CD4-positive, alpha-beta memory T cell (primary cell): ENCODE results near the gene ODC1. TPM values are rescaled to one million over a fixed set of nuclear protein-coding genes. Genes with fewer than 3 reads are reported as not detected.
"Not testable (repeated sequence)": the region's sequence is repeated elsewhere in the genome, so short reads cannot be mapped to it uniquely, and the experiment has no call there.

Experiments
- CTCF ChIA-PET: fragments of 350-600 bp; sonication (Branson Sonifier 250); formaldehyde crosslinking; loops from one replicate; lab custom pipeline; 2021; ENCODE audit warnings: inconsistent platforms; ENCODE audit not compliant: partially characterized antibody; lab: Charles Lee
- POLR2A ChIA-PET: fragments of 350-600 bp; sonication (Branson Sonifier 250); formaldehyde crosslinking; loops from one replicate; lab custom pipeline; 2021; ENCODE audit not compliant: partially characterized antibody; lab: Charles Lee
- DNase-seq, 5 donors: peaks; one replicate each; pipeline versions ENCODE4 v3.0.0 to v3.0.0-alpha.2; 2020 to 2022; ENCODE audit warnings: mixed read lengths in 1 of 5
- H3K27ac ChIP-seq: one replicate; pipeline ENCODE4 v1.7.0; 2013; ENCODE audit warnings: low read depth, low read length
- H3K27me3 ChIP-seq: 2 replicates; pipeline ENCODE4 v1.7.0; 2013; ENCODE audit warnings: mild to moderate bottlenecking, low read length, moderate library complexity; ENCODE audit not compliant: insufficient read depth
- H3K36me3 ChIP-seq: 2 replicates; pipeline ENCODE4 v1.7.0; 2013; ENCODE audit warnings: mild to moderate bottlenecking, low read length, moderate library complexity; ENCODE audit not compliant: insufficient read depth
- H3K4me1 ChIP-seq: 2 replicates; pipeline ENCODE4 v1.7.0; 2013; ENCODE audit warnings: mild to moderate bottlenecking, low read length, moderate library complexity; ENCODE audit not compliant: insufficient read depth
- H3K4me3 ChIP-seq, 2 donors: one replicate each; pipeline ENCODE4 v1.7.0; 2013; ENCODE audit warnings: low read length in 2 of 2, mild to moderate bottlenecking in 1 of 2
- H3K9me3 ChIP-seq, 2 donors: one replicate each; pipeline ENCODE4 v1.7.0; 2013; ENCODE audit warnings: low read length in 2 of 2, control low read depth in 1 of 2; ENCODE audit not compliant: control insufficient read depth in 1 of 2
- H3K27ac Mint-ChIP-seq, 7 donors: one replicate each; pipeline ENCODE4 v1.8.0; 2020 to 2021; ENCODE audit warnings: mixed read lengths in 7 of 7, mild to moderate bottlenecking in 6 of 7, inconsistent platforms in 3 of 7, moderate library complexity in 3 of 7
- H3K27me3 Mint-ChIP-seq, 2 donors: one replicate each; pipeline ENCODE4 v1.8.0; 2020 to 2021; ENCODE audit warnings: mixed read lengths in 2 of 2
- H3K36me3 Mint-ChIP-seq, 2 donors: one replicate each; pipeline ENCODE4 v1.8.0; 2020 to 2021; ENCODE audit warnings: mixed read lengths in 2 of 2, inconsistent platforms in 1 of 2, mild to moderate bottlenecking in 1 of 2
- H3K4me1 Mint-ChIP-seq, 4 donors: one replicate each; pipeline ENCODE4 v1.8.0; 2020 to 2021; ENCODE audit warnings: mixed read lengths in 4 of 4, mild to moderate bottlenecking in 1 of 4
- H3K4me3 Mint-ChIP-seq, 8 donors: one replicate each; pipeline ENCODE4 v1.8.0; 2020 to 2021; ENCODE audit warnings: mixed read lengths in 8 of 8, mild to moderate bottlenecking in 7 of 8, moderate library complexity in 6 of 8, inconsistent platforms in 3 of 8
- H3K9me3 Mint-ChIP-seq, 8 donors: one replicate each; pipeline ENCODE4 v1.8.0; 2020 to 2021; ENCODE audit warnings: mixed read lengths in 8 of 8, mild to moderate bottlenecking in 5 of 8, inconsistent platforms in 3 of 8, moderate library complexity in 1 of 8
- intact Hi-C: fragments of 100-400 bp; cut with micrococcal nuclease; formaldehyde crosslinking; loops from one replicate; pipeline ENCODE4 v1.15.1; 2023
- polyA plus RNA-seq, 2 donors: library from polyadenylated mRNA; unstranded; fragments of 300-500 nt; fragmentation: Illumina TruSeq; gene quantifications; one replicate each; pipeline ENCODE4 v1.2.3, GENCODE V29; 2021
- total RNA-seq, 2 experiments: library from RNA; stranded (reverse); gene quantifications; one replicate each; pipeline ENCODE4 v1.2.3, GENCODE V29; 2021

ODC1 gene
- total and polyA plus RNA-seq, 4 experiments from 2014 or later, result 32.5 to 63.5 (median 44.8) TPM

DNA sequence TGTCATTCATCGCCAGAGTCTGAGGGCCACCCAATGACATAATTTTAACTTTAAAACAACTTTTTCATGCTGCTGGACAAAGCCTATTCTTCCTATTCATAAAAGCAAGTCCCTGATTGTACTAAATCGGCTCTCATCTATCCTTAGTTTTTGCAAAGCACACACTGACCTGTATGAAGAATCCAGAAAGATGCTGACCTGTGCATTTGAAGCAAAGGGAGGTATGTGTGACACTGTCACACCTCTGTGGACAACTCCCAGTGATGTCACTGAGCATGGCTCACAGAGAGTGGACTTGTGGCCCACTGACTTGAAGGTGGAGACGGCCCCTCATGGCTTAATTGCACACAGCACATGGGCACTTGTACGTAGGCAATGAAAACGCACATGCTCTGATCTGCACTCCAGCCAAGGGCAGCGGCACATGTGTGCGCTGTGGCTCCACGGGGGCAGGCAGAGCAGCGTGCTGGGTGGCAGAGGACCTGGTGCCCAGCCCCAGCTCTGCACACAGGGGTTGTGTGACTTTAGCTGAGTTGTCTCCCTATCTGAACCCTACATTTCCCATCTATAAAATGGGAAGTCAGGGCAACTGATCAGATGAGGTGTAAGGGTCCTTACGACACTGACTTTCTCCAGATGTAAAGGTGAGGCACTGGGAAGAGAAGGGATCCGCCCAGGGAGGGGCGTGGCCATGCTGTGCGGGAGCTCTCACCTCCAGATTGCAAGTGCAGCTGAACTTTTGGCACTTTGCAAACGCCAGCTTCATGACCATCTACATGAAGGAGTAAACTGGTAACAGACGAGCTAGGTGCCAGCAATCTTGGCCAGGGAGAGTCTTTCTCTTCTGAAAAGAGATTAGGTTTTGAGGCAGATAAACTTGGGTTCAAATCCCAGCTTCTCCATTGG, 14.3 kb upstream of the ODC1 start:
- intact Hi-C loops, result no loop called here
- Histone ChIP-seq H3K4me3 (no peak overlapping the region), H3K36me3 (no peaks in the 10 kb centered on the region), H3K27me3 (no peaks in the 10 kb centered on the region), H3K9me3 (no peaks in the 10 kb centered on the region), H3K4me1 (no peaks in the 10 kb centered on the region), H3K27ac (no peak overlapping the region)
- H3K27me3 Mint-ChIP-seq, result peaks cover 0 to 15% of the 10 kb centered on the region in 2 donors
- H3K36me3 Mint-ChIP-seq, result no peaks in the 10 kb centered on the region
- DNase-seq, result no peak
- peaks cover 0 to 1% (median 0%) of the 10 kb centered on the region in 4 donors for H3K4me1 Mint-ChIP-seq
- no peak overlapping the region for H3K27ac Mint-ChIP-seq
- CTCF ChIA-PET, result no interaction called here
- H3K4me3 Mint-ChIP-seq, result no peak overlapping the region
- POLR2A ChIA-PET, result interaction anchor here (1.1 kb wide), 1 partner anchor 14 kb away, joined by 3 read pairs; the partner anchor contains the start of gene ODC1
- H3K9me3 Mint-ChIP-seq, result no peaks in the 10 kb centered on the region

DNA sequence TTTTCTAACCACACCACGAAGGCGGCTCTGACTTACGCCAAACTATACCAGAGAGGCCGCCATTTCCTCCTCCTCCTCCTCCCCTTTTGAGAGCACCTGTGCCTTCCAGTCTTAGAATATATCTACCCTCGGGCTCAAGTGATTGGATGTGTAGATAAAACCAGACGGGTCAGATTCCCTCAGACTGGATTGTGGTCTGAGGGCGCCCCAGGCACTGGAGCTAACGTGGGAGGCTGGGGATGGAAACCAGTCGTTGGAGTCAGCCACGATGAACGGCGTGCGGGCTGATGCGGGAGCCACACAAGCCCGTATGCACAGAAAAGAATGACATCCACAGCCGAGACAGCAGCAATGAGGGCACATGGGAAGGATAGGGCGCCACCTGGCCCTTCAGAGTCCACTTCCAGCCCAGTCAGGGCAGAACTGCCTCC, 12.3 kb upstream of the ODC1 start:
- Mint-ChIP-seq H3K36me3 (no peaks in the 10 kb centered on the region), H3K4me1 (peaks cover 0 to 1% (median 0%) of the 10 kb centered on the region in 4 donors), H3K9me3 (no peaks in the 10 kb centered on the region), H3K27ac (no peak overlapping the region), H3K4me3 (no peak overlapping the region), H3K27me3 (peaks cover 0 to 15% of the 10 kb centered on the region in 2 donors)
- H3K9me3 ChIP-seq, result no peaks in the 10 kb centered on the region
- no peak overlapping the region for H3K27ac ChIP-seq
- ChIA-PET POLR2A (interaction anchor here (1.3 kb wide), 1 partner anchor 11 kb away, joined by 3 read pairs; no protein-coding TSS in a partner anchor), CTCF (interaction anchor here (2.0 kb wide), 1 partner anchor 25 kb away, joined by 7 read pairs; no protein-coding TSS in a partner anchor)
- H3K36me3 ChIP-seq, result no peaks in the 10 kb centered on the region
- no peaks in the 10 kb centered on the region for H3K27me3 ChIP-seq
- DNase-seq, result no peak
- H3K4me3 ChIP-seq, result no peak overlapping the region
- intact Hi-C loops, result no loop called here
- no peaks in the 10 kb centered on the region for H3K4me1 ChIP-seq

DNA sequence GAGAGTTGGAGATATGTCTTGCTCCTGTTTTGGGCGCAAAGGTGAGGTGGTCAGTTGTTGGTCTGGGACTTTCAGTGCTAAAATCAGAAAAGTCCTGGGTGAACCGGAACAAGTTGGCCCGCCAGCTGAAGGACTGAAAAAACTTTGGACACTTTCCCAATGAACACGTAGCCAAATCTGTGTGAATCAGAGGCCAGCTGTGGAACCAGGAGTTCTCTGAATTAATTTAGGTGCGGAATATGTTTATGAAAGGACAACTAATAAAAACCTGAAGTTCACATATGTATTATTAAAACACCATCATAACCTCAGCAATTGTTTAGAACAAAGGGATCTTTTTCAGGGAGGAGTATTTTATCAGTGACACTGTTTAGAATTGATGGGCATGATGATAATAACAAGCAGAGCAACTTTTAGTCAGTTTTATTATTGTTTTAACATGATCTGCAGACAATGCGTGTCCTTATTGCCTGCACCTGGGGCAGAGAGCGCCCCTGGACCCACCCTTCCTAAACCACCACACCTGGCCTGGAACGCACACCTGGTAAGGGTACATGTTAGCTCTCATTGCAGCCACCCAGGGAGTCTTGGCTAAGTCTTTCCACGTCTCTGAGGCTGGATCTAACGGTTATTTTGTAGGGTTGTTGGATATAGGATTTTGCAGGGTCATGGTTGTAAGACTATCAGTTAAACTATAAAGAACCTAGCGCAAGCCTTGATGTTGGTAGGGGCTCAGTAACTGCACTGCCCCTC, 9.9 kb upstream of the ODC1 start:
- peaks cover 0 to 3% (median under 1%) of the 10 kb centered on the region in 4 donors for H3K4me1 Mint-ChIP-seq
- H3K27ac Mint-ChIP-seq, result peak overlapping the region in 1 of 7 donors; percentile 50
- no peaks in the 10 kb centered on the region for H3K36me3 Mint-ChIP-seq
- H3K9me3 Mint-ChIP-seq, result no peaks in the 10 kb centered on the region
- ChIA-PET POLR2A (no interaction called here), CTCF (no interaction called here)
- peaks cover 0 to 15% of the 10 kb centered on the region in 2 donors for H3K27me3 Mint-ChIP-seq
- H3K27ac ChIP-seq, result no peak overlapping the region
- H3K4me3 Mint-ChIP-seq, result no peak overlapping the region
- intact Hi-C loops, result no loop called here
- no peak overlapping the region for H3K4me3 ChIP-seq
- no peaks in the 10 kb centered on the region for H3K27me3 ChIP-seq
- H3K36me3 ChIP-seq, result no peaks in the 10 kb centered on the region
- H3K9me3 ChIP-seq, result no peaks in the 10 kb centered on the region
- no peaks in the 10 kb centered on the region for H3K4me1 ChIP-seq
- DNase-seq, result no peak

DNA sequence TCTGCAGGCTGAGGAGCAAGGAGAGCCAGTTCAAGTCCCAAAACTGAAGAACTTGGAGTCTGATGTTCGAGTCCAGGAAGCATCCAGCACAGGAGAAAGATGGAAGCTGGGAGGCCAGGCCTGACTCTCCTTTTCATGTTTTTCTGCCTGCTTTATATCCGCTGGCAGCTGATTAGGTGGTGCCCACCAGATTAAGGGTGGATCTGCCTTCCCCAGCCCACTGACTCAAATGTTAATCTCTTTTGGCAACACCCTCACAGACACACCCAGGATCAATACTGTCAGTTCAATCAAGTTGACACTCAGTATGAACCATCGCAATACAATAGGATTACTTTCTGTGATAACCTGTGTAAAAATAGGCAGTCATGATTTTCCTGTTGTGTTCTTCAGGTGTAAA, 9.1 kb upstream of the ODC1 start:
- CTCF ChIA-PET, result interaction anchor here (1.4 kb wide), 1 partner anchor 12 kb away, joined by 4 read pairs; no protein-coding TSS in a partner anchor
- DNase-seq, H3K27me3 ChIP-seq, POLR2A ChIA-PET, H3K4me1 Mint-ChIP-seq, H3K9me3 ChIP-seq, H3K4me3 Mint-ChIP-seq, intact Hi-C loops, H3K27ac ChIP-seq, H3K36me3 Mint-ChIP-seq, H3K4me3 ChIP-seq, H3K27me3 Mint-ChIP-seq, H3K9me3 Mint-ChIP-seq, H3K4me1 ChIP-seq, H3K27ac Mint-ChIP-seq, H3K36me3 ChIP-seq: not testable (repeated sequence)

DNA sequence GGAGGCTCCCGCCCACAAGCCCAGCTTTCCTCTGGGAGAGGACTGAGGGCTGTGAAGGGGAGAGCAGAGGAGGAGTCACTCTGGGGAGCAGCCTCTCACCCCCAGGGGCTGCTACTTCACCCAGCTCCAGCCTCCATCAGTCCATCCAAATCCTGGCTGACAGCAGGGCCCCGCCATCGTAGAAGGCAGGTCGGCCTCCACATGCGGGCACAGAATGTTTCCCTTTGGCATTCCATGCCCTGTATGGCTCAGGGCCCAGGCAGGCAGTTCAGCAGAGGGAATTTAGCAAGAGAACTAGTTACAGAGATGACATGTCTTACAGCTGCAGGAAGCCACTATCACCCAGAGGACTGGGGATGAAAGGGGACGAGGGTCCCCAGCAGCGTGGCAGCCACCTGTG, 6.4 kb upstream of the ODC1 start:
- H3K27ac Mint-ChIP-seq, result no peak overlapping the region
- no peak for DNase-seq
- H3K27ac ChIP-seq, result no peak overlapping the region
- H3K4me1 Mint-ChIP-seq, result peaks cover 2 to 18% (median 12%) of the 10 kb centered on the region in 4 donors
- H3K36me3 ChIP-seq, result no peaks in the 10 kb centered on the region
- CTCF ChIA-PET, result interaction anchor here (0.5 kb wide), 1 partner anchor 366 kb away, joined by 3 read pairs; no protein-coding TSS in a partner anchor
- peaks cover 0 to 3% of the 10 kb centered on the region in 2 donors for H3K27me3 Mint-ChIP-seq
- peaks cover 6% of the 10 kb centered on the region for H3K4me1 ChIP-seq
- H3K9me3 ChIP-seq, result no peaks in the 10 kb centered on the region
- H3K4me3 Mint-ChIP-seq, result peak overlapping the region in 1 of 8 donors; percentile 60
- no peaks in the 10 kb centered on the region for H3K36me3 Mint-ChIP-seq
- no peaks in the 10 kb centered on the region for H3K27me3 ChIP-seq
- intact Hi-C loops, result no loop called here
- H3K4me3 ChIP-seq, result no peak overlapping the region
- no peaks in the 10 kb centered on the region for H3K9me3 Mint-ChIP-seq
- POLR2A ChIA-PET, result no interaction called here

DNA sequence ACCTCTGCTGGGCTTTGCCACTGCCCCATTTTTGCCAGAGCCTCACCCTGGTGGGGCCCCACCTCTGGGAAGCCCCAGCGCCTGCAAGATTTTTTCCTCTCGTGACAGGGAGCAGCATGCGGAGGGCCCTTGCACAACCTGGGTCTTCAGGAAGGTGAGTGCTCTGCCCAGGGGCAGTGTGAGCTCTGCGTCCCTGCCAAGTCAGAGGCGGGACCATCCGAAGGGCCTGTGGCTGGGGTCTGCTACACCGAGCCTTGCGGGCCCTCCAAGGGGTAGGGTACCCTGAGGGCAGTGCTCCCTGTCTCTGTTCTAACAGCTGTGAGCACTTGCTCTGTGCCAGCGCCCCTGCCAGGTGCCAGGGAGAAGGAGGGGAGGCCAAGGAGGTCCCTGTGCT, 5.8 kb upstream of the ODC1 start:
- POLR2A ChIA-PET, result no interaction called here
- no peak overlapping the region for H3K4me3 Mint-ChIP-seq
- Histone ChIP-seq H3K9me3 (no peaks in the 10 kb centered on the region), H3K4me1 (peaks cover 11% of the 10 kb centered on the region), H3K27ac (no peak overlapping the region), H3K27me3 (no peaks in the 10 kb centered on the region), H3K4me3 (no peak overlapping the region), H3K36me3 (no peaks in the 10 kb centered on the region)
- no peak for DNase-seq
- H3K27ac Mint-ChIP-seq, result no peak overlapping the region
- CTCF ChIA-PET, result interaction anchor here (0.5 kb wide), 1 partner anchor 365 kb away, joined by 3 read pairs; no protein-coding TSS in a partner anchor
- peaks cover 0 to 3% of the 10 kb centered on the region in 2 donors for H3K27me3 Mint-ChIP-seq
- H3K4me1 Mint-ChIP-seq, result peaks cover 5 to 24% (median 16%) of the 10 kb centered on the region in 4 donors
- intact Hi-C loops, result no loop called here
- no peaks in the 10 kb centered on the region for H3K9me3 Mint-ChIP-seq
- H3K36me3 Mint-ChIP-seq, result no peaks in the 10 kb centered on the region
